GM19238 (cell line): ENCODE measurements around the gene STXBP5L.
"Not testable (repeated sequence)": the region's sequence is repeated elsewhere in the genome, so short reads cannot be mapped to it uniquely, and the experiment has no call there.

Source experiments
- DNase-seq: peaks from one replicate; pipeline ENCODE4 v3.0.0; 2011; ENCODE audit warnings: low spot score; ENCODE audit not compliant: insufficient read length

Gene STXBP5L

GRCh38 chr3:121430664-121431215 lies 522.7 kb downstream of the STXBP5L start:
- DNase-seq = no peak

- DNase-seq = peak; percentile 48
These were observed 523.9 kb downstream of the STXBP5L start for GRCh38 chr3:121431726-121432517.

- no peak for DNase-seq
These were observed 528.1 kb downstream of the STXBP5L start for GRCh38 chr3:121436074-121436473.

GRCh38 chr3:121436641-121437040 lies 528.6 kb downstream of the STXBP5L start:
- no peak for DNase-seq

- no peak for DNase-seq
These were observed 535.5 kb downstream of the STXBP5L start for GRCh38 chr3:121443456-121443855.

GRCh38 chr3:121451752-121452151 lies 543.7 kb downstream of the STXBP5L start:
- not testable (repeated sequence) for DNase-seq

GRCh38 chr3:121462565-121462964 lies 554.6 kb downstream of the STXBP5L start:
- DNase-seq = no peak

- no peak for DNase-seq
These were observed 555.7 kb downstream of the STXBP5L start for GRCh38 chr3:121463745-121464144.

GRCh38 chr3:121467085-121467484 lies 559.1 kb downstream of the STXBP5L start:
- DNase-seq = no peak

- DNase-seq = no peak
These were observed 565.0 kb downstream of the STXBP5L start for GRCh38 chr3:121473001-121473400.
